Fibroblast of lung (primary cell): ENCODE results near the gene TAF5L. TPM values are rescaled to one million over a fixed set of nuclear protein-coding genes. Genes with fewer than 3 reads are reported as not detected.

Experiments
- DNase-seq, 2 donors: peaks; one replicate each; pipeline versions ENCODE4 v3.0.0 to v3.0.0-alpha.2; 2010; ENCODE audit warnings: low read depth in 2 of 2
- H2AFZ ChIP-seq: 2 replicates; pipeline ENCODE4 v1.5.1; 2012; ENCODE audit warnings: low read length, control low read depth, inconsistent platforms
- H3K27ac ChIP-seq: 2 replicates; pipeline ENCODE4 v1.5.1; 2011; ENCODE audit warnings: low read length, control low read depth; ENCODE audit not compliant: insufficient read depth
- H3K27me3 ChIP-seq: 2 replicates; pipeline ENCODE4 v1.5.1; 2011; ENCODE audit warnings: mild to moderate bottlenecking, low read length; ENCODE audit not compliant: control insufficient read depth, insufficient read depth
- H3K36me3 ChIP-seq: 2 replicates; pipeline ENCODE4 v1.5.1; 2011; ENCODE audit warnings: low read length; ENCODE audit not compliant: control insufficient read depth, insufficient read depth
- H3K4me1 ChIP-seq: 2 replicates; pipeline ENCODE4 v1.5.1; 2011; ENCODE audit warnings: low read length; ENCODE audit not compliant: control insufficient read depth, insufficient read depth; ENCODE audit errors: extremely low read depth
- H3K4me2 ChIP-seq: 2 replicates; pipeline ENCODE4 v1.5.1; 2011; ENCODE audit warnings: low read length, control low read depth; ENCODE audit not compliant: insufficient read depth; ENCODE audit errors: extremely low read depth
- H3K4me3 ChIP-seq, 4 experiments: fragments of 200-600 bp in 1 of 4; sonication (generic) in 1 of 4; replicated peaks in 1 of 4; 2 replicates each; pipeline ENCODE4 v1.5.1; 2011 to 2016; ENCODE audit warnings: low read length in 4 of 4, low read depth in 3 of 4, mild to moderate bottlenecking in 3 of 4, control low read depth in 2 of 4, inconsistent platforms in 1 of 4, mixed read lengths in 1 of 4; ENCODE audit not compliant: insufficient read depth in 1 of 4; ENCODE audit errors: control extremely low read depth in 1 of 4
- H3K79me2 ChIP-seq: 2 replicates; pipeline ENCODE4 v1.5.1; 2012; ENCODE audit warnings: mild to moderate bottlenecking, low read length, inconsistent platforms; ENCODE audit not compliant: control insufficient read depth, insufficient read depth
- H3K9ac ChIP-seq: 2 replicates; pipeline ENCODE4 v1.5.1; 2011; ENCODE audit warnings: mild to moderate bottlenecking, low read length, control low read depth; ENCODE audit not compliant: insufficient read depth
- H3K9me3 ChIP-seq: 2 replicates; pipeline ENCODE4 v1.5.1; 2012; ENCODE audit warnings: low read depth, low read length; ENCODE audit not compliant: control insufficient read depth, insufficient read depth
- H4K20me1 ChIP-seq: 2 replicates; pipeline ENCODE4 v1.5.1; 2011; ENCODE audit warnings: low read length; ENCODE audit not compliant: control insufficient read depth, insufficient read depth; ENCODE audit errors: extremely low read depth
- EZH2 ChIP-seq: IDR thresholded peaks from 2 replicates; pipeline ENCODE4 v1.5.1; 2012; ENCODE audit warnings: low read length, control low read depth, mild to moderate bottlenecking; ENCODE audit errors: missing control alignments
- polyA plus RNA-seq, 2 donors: library from polyadenylated mRNA; depleted of rRNA in 1 of 2; stranded (reverse) in 1 of 2; unstranded in 1 of 2; fragments of >200 nt; gene quantifications; 2 replicates each; pipeline ENCODE4 v1.2.1, GENCODE V29; 2011 to 2012; ENCODE audit warnings: missing spikeins in 1 of 2
- total RNA-seq: library from RNA; depleted of rRNA; stranded (reverse); fragments of >200 nt; gene quantifications from 2 replicates; pipeline ENCODE4 v1.2.1, GENCODE V29; 2014
- TF ChIP-seq, protein P1 (sequence below), 2 donors: IDR thresholded peaks in 1 of 2; conservative IDR thresholded peaks in 1 of 2; 1 replicate in 1 of 2; 2 replicates in 1 of 2; pipeline ENCODE4 v1.5.1; 2011 to 2012; ENCODE audit warnings: low read length in 2 of 2, control low read depth in 1 of 2, inconsistent platforms in 1 of 2, low read depth in 1 of 2, mild to moderate bottlenecking in 1 of 2

Gene TAF5L
- total and polyA plus RNA-seq, 2 donors (not counting 1 experiment from before 2014, with no cell fraction given): 17.3 to 18.6 TPM

DNA sequence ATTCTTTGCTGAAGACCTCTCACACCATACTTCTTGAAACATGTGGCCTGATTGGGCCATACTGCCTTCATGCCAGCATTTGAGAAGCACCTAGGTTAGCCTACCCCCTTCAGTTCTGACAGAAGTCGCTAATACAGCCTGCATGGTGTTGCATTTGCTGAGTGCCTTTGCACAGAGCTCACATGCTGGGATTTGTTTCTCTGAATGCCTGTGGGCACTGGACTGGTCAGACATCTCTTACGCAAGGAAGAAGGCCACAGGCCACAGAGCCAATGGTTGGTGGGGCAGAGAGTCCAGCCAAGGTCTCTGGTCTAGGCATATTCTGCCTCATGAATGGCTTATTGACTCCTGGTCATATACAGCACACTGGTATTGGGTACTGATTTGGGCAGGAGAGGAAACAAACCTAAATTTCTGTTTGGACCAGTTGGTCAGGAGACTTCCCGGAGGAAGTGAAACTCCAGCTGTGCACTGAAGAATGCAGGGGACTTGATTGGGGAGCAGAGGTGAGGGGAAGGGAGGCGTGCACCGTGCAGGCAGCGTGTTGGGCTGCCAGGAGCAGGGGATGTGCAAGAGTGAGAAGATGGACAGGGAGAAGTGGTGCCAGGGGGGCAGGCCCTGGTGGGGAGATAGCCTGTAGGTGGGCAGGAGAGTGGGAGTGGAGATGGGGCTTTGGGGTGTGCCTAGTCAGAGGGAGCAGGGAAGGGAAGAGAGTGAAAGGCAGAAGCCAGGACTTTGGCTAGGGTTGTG lies 18.2 kb upstream of the TAF5L start:
- Histone ChIP-seq H3K4me3 (no peak overlapping the region), H3K4me1 (no peaks in the 10 kb centered on the region), H3K9me3 (no peaks in the 10 kb centered on the region), H4K20me1 (no peaks in the 10 kb centered on the region), H3K27me3 (no peaks in the 10 kb centered on the region), H3K36me3 (peaks cover 14% of the 10 kb centered on the region), H2AFZ (no peak overlapping the region), H3K27ac (no peak overlapping the region), H3K4me2 (no peak overlapping the region), H3K9ac (no peak overlapping the region), H3K79me2 (peaks cover 4% of the 10 kb centered on the region)
- peak in 1 of 2 donors; percentile 25 for DNase-seq
- no peak for TF ChIP-seq EZH2
- TF ChIP-seq, protein P1, sequence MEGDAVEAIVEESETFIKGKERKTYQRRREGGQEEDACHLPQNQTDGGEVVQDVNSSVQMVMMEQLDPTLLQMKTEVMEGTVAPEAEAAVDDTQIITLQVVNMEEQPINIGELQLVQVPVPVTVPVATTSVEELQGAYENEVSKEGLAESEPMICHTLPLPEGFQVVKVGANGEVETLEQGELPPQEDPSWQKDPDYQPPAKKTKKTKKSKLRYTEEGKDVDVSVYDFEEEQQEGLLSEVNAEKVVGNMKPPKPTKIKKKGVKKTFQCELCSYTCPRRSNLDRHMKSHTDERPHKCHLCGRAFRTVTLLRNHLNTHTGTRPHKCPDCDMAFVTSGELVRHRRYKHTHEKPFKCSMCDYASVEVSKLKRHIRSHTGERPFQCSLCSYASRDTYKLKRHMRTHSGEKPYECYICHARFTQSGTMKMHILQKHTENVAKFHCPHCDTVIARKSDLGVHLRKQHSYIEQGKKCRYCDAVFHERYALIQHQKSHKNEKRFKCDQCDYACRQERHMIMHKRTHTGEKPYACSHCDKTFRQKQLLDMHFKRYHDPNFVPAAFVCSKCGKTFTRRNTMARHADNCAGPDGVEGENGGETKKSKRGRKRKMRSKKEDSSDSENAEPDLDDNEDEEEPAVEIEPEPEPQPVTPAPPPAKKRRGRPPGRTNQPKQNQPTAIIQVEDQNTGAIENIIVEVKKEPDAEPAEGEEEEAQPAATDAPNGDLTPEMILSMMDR (conservative IDR thresholded peaks at IDR 0.05 in 1 of 2, IDR thresholded peaks at IDR 0.05 in 1 of 2; ENCODE audit: low read depth in 1 of 2, low read length in 2 of 2): no peak

DNA sequence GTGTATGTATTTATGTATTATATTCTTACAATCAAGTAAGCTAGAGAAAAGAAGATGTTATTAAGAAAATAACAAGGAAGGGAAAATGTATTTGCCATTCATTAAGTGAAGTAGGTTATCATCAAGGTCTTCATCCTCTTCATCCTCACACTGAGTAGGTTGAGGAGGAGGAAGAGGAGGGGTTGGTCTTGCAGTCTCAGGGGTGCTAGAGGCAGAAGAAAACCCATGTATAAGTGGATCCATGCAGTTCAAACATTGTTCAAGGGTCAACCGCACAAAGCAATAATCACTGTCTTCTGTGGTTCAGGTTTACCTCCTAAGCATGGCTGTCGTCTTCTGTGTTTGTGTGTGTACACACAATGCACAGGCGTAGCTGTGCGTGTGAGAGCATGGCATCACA lies 17.0 kb upstream of the TAF5L start:
- Histone ChIP-seq H3K4me1 (no peaks in the 10 kb centered on the region), H3K27me3 (no peaks in the 10 kb centered on the region), H3K9me3 (no peaks in the 10 kb centered on the region), H3K79me2 (peaks cover 4% of the 10 kb centered on the region), H3K27ac (no peak overlapping the region), H3K36me3 (peaks cover 14% of the 10 kb centered on the region), H2AFZ (no peak overlapping the region), H3K9ac (no peak overlapping the region), H3K4me2 (no peak overlapping the region), H3K4me3 (no peak overlapping the region), H4K20me1 (no peaks in the 10 kb centered on the region)
- no peak for DNase-seq
- no peak for TF ChIP-seq EZH2
- TF ChIP-seq, protein P1 (conservative IDR thresholded peaks at IDR 0.05 in 1 of 2, IDR thresholded peaks at IDR 0.05 in 1 of 2; ENCODE audit: low read depth in 1 of 2, low read length in 2 of 2): no peak

- H3K36me3 ChIP-seq: peaks cover 12% of the 10 kb centered on the region
- H3K4me1 ChIP-seq: no peaks in the 10 kb centered on the region
These were observed 16.5 kb upstream of the TAF5L start for GRCh38 chr1:229642376-229642775.

More at GRCh38 chr1:229642376-229642775, 16.5 kb upstream of the TAF5L start:
- Histone ChIP-seq H3K9me3 (no peaks in the 10 kb centered on the region), H3K27ac (no peak overlapping the region), H2AFZ (no peak overlapping the region), H3K9ac (no peak overlapping the region), H3K79me2 (peaks cover 4% of the 10 kb centered on the region), H3K27me3 (no peaks in the 10 kb centered on the region), H4K20me1 (no peaks in the 10 kb centered on the region), H3K4me3 (no peak overlapping the region), H3K4me2 (no peak overlapping the region)
- DNase-seq: no peak
- no peak for TF ChIP-seq EZH2
- TF ChIP-seq, protein P1 (conservative IDR thresholded peaks at IDR 0.05 in 1 of 2, IDR thresholded peaks at IDR 0.05 in 1 of 2; ENCODE audit: low read depth in 1 of 2, low read length in 2 of 2): no peak
